Breast epithelium (tissue), 4 donors: ENCODE data around the gene TMEM238L. TPM values are rescaled to one million over a fixed set of nuclear protein-coding genes. Genes with fewer than 3 reads are reported as not detected.

Experiments used
- DNase-seq, 2 donors: peaks; one replicate each; pipeline ENCODE4 v3.0.0-alpha.2; 2019; ENCODE audit warnings: low spot score in 2 of 2
- H3K27ac ChIP-seq, 2 donors: fragments of 200-600 bp; sonication (generic) in 1 of 2; one replicate each; pipeline ENCODE4 v1.5.1; 2016 to 2019; ENCODE audit warnings: mild to moderate bottlenecking in 1 of 2
- H3K27me3 ChIP-seq, 2 donors: fragments of 200-600 bp; sonication (generic) in 1 of 2; one replicate each; pipeline versions ENCODE4 v1.5.1 to v1.6.0; 2017 to 2019; ENCODE audit warnings: control low read depth in 1 of 2, mild to moderate bottlenecking in 1 of 2
- H3K36me3 ChIP-seq: fragments of 200-600 bp; one replicate; pipeline ENCODE4 v1.5.1; 2019
- H3K4me1 ChIP-seq, 2 donors: fragments of 200-600 bp; sonication (generic); one replicate each; pipeline ENCODE4 v1.5.1; 2016 to 2019; ENCODE audit warnings: control low read depth in 1 of 2
- H3K4me3 ChIP-seq, 3 donors: fragments of 200-600 bp; sonication (generic); 1 replicate in 2 of 3; 2 replicates in 1 of 3; pipeline ENCODE4 v1.5.1; 2016 to 2019; ENCODE audit warnings: mild to moderate bottlenecking in 3 of 3, moderate library complexity in 2 of 3
- H3K9me3 ChIP-seq, 2 donors: fragments of 200-600 bp; sonication (generic) in 1 of 2; one replicate each; pipeline ENCODE4 v1.5.1; 2016 to 2019; ENCODE audit warnings: control low read depth in 1 of 2
- POLR2A ChIP-seq: fragments of 450-650 bp; IDR thresholded peaks from one replicate; pipeline ENCODE4 v1.6.1; 2016; ENCODE audit warnings: antibody characterized with exemption, mild to moderate bottlenecking, moderate library complexity
- POLR2AphosphoS5 ChIP-seq, 3 donors: sonication (generic); formaldehyde crosslinking; IDR thresholded peaks; one replicate each; pipeline ENCODE4 v1.6.1; 2017; ENCODE audit warnings: antibody characterized with exemption in 3 of 3
- intact Hi-C: fragments of 100-400 bp; cut with DNase I; formaldehyde crosslinking; loops from one replicate; pipeline ENCODE4 v1.15.1; 2023; ENCODE audit warnings: low total_unique reads
- total RNA-seq, 3 donors: library from RNA; depleted of rRNA; stranded (reverse); fragments of >200 nt; gene quantifications; one replicate each; pipeline ENCODE4 v1.1.0, GENCODE V29; 2016
- TF ChIP-seq, protein P1 (sequence below), 3 donors: fragments of 450-650 bp; IDR thresholded peaks; one replicate each; pipeline ENCODE4 v1.5.1; 2016 to 2017; ENCODE audit warnings: antibody characterized with exemption in 3 of 3, mild to moderate bottlenecking in 3 of 3, moderate library complexity in 3 of 3

TMEM238L gene
- total RNA-seq, 3 donors from 2014 or later = 0.66 TPM; not detected in 2

DNA sequence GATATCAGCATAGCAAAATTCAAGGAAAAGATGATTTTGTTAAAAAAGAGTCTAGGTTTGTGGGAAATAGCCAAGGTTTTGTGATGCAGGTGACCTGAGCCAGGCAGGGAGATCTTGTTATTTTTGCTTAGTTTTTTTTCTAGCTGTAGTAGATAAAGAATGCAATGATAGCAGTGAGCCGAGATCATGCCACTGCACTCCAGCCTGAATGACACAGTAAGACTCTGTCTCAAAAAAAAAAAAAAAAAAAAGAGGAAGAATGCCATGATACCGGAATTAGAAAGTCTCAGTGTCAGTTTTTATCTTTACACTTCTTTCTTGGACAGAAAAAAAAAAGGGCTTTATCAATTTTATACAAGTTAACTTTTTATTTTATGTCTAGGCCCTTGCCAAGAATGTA lies 27.5 kb downstream of the TMEM238L start:
- intact Hi-C loops = no loop called here
- TF ChIP-seq POLR2AphosphoS5 (IDR thresholded peaks at IDR 0.05) (no peak), POLR2A (no peak)
- TF ChIP-seq, protein P1, sequence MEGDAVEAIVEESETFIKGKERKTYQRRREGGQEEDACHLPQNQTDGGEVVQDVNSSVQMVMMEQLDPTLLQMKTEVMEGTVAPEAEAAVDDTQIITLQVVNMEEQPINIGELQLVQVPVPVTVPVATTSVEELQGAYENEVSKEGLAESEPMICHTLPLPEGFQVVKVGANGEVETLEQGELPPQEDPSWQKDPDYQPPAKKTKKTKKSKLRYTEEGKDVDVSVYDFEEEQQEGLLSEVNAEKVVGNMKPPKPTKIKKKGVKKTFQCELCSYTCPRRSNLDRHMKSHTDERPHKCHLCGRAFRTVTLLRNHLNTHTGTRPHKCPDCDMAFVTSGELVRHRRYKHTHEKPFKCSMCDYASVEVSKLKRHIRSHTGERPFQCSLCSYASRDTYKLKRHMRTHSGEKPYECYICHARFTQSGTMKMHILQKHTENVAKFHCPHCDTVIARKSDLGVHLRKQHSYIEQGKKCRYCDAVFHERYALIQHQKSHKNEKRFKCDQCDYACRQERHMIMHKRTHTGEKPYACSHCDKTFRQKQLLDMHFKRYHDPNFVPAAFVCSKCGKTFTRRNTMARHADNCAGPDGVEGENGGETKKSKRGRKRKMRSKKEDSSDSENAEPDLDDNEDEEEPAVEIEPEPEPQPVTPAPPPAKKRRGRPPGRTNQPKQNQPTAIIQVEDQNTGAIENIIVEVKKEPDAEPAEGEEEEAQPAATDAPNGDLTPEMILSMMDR (IDR thresholded peaks at IDR 0.05) = no peak
- Histone ChIP-seq H3K27ac (no peak overlapping the region), H3K9me3 (peaks cover 7 to 8% of the 10 kb centered on the region in 2 donors), H3K27me3 (no peaks in the 10 kb centered on the region), H3K4me1 (no peaks in the 10 kb centered on the region), H3K4me3 (no peak overlapping the region), H3K36me3 (no peaks in the 10 kb centered on the region)
- DNase-seq = no peak

DNA sequence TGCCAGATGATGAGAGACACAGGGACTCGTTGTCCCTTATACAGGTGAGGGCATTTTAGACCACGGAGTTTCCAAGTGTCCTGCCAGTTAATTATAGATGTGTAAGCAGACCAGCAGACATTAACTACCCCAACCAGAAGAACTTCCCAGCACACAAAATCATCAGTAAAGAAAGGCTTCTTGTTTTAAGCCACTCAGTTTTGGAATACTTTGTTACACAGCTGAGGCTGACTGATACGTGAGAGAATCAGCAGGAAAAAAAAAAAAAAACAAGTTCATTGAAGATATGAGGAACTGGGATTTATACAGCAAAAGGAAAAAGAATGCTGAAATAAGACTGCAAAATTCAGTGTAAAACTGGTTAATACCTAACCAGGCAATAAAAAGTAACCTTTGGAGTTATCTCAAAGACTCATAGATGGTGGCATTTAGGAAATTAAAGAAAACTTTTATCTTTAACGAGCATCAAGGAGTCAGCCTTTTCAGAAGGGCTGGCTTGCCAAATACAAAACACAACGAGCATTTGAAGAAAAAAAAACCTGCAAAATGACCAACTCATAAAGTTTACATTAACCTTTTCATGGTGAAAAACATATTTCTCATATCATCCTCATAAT lies 28.1 kb downstream of the TMEM238L start:
- Histone ChIP-seq H3K27me3 (no peaks in the 10 kb centered on the region), H3K27ac (no peak overlapping the region), H3K9me3 (peaks cover 7 to 8% of the 10 kb centered on the region in 2 donors), H3K36me3 (no peaks in the 10 kb centered on the region), H3K4me1 (no peaks in the 10 kb centered on the region), H3K4me3 (no peak overlapping the region)
- no peak for DNase-seq
- TF ChIP-seq POLR2A (no peak), POLR2AphosphoS5 (IDR thresholded peaks at IDR 0.05) (no peak)
- TF ChIP-seq, protein P1 (IDR thresholded peaks at IDR 0.05) = no peak
- intact Hi-C loops = no loop called here

DNA sequence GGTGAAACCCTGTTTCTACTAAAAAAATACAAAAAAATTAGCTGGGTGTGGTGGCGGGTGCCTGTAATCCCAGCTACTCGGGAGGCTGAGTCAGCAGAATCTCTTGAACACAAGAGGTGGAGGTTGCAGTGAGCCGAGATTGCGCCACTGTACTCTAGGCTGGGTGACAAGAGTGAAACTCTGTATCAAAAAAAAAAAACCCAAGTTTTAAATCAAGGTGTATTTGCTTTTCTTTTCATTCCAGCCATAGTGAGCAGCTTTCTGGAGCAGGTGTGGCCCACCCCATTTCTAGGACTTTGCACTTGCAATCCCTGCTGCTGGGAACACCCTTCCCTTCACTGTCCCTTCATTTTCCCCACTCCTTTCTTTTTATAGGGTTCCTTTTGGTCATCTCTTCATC lies 28.8 kb downstream of the TMEM238L start:
- intact Hi-C loops = no loop called here
- Histone ChIP-seq H3K27me3 (no peaks in the 10 kb centered on the region), H3K4me1 (no peaks in the 10 kb centered on the region), H3K36me3 (no peaks in the 10 kb centered on the region), H3K9me3 (peaks cover 7 to 11% of the 10 kb centered on the region in 2 donors), H3K27ac (no peak overlapping the region), H3K4me3 (no peak overlapping the region)
- DNase-seq = peak in 1 of 2 donors; percentile 7
- TF ChIP-seq, protein P1 (IDR thresholded peaks at IDR 0.05) = no peak
- TF ChIP-seq POLR2A (no peak), POLR2AphosphoS5 (IDR thresholded peaks at IDR 0.05) (no peak)

DNA sequence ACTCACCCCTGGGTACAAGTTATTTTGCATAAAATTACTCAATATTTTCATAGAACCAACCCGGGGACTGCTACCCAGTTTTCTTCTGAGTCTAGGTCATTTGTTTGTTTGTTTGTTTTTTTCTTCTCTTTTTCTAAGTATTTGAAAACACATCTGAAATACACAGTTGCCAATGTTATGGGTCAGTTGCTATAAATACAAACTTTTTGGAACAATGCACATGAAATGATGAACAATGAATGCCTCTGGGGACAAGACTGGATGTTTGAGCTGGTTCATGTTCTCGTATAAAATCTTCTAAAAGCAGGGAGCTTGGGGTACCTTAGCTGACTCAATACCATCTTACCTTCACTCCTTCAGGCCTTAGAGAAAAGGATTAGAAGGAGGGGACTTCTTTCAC lies 30.5 kb downstream of the TMEM238L start:
- Histone ChIP-seq H3K36me3 (no peaks in the 10 kb centered on the region), H3K27me3 (no peaks in the 10 kb centered on the region), H3K9me3 (peaks cover 7 to 14% of the 10 kb centered on the region in 2 donors), H3K4me1 (no peaks in the 10 kb centered on the region), H3K27ac (no peak overlapping the region), H3K4me3 (no peak overlapping the region)
- no peak for DNase-seq
- TF ChIP-seq POLR2AphosphoS5 (IDR thresholded peaks at IDR 0.05) (no peak), POLR2A (no peak)
- TF ChIP-seq, protein P1 (IDR thresholded peaks at IDR 0.05) = no peak
- intact Hi-C loops = no loop called here

DNA sequence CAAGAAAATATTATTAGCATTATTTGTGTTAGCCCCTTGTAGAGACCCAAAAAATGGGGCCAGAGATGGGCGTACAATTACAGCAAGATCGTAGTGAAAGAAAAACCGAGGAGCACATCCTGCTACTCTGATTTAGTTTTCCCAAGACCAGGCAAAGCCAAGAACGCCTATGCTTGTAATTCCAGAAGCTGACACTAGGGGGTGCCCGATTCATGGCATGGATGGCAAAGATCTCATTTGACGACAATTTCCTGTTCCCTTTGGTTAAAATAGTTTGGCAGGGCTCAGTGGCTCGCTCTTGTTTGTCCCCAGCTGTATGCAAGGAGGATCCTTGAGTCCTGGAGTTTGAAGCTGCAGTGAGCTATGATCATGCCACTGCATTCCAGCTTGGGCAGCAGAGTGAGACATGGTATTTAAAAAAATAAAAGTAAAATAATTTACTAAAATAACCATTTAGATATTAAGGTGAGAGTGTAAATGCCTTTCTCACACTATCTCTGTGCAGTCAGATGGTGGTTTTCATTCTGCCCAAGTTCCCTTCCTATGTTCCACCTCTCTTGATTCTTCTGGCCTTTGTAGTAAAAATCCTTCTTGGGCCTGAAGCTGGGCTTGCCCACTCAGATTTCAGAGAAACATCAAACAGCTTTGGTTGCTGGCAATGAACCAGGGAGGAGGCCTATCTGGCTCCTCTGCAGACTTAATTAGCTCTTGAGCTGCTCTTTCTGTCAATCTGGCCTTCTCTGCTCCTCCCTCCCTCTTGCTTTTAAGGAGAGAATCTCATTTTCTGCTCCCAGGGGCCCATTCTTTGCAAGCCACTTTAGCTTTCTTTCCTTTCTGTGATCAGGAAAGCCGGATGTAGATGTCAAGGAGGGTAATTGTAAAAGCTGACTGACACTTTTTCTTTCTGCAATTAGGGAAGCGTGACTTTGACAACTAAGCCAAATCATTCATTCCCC lies 31.2 kb downstream of the TMEM238L start:
- no peak overlapping the region for H3K4me3 ChIP-seq
- no peaks in the 10 kb centered on the region for H3K36me3 ChIP-seq
- TF ChIP-seq, protein P1 (IDR thresholded peaks at IDR 0.05) = peak; percentile 34 to 56 (median 37)
- TF ChIP-seq POLR2AphosphoS5 (IDR thresholded peaks at IDR 0.05) = no peak
- no peaks in the 10 kb centered on the region for H3K4me1 ChIP-seq
- H3K27me3 ChIP-seq = no peaks in the 10 kb centered on the region
- H3K9me3 ChIP-seq = peaks cover 7 to 17% of the 10 kb centered on the region in 2 donors
- intact Hi-C loops = no loop called here
- peak in 1 of 2 donors; percentile 38 for DNase-seq
- no peak overlapping the region for H3K27ac ChIP-seq
